IMR-90 (cell line): ENCODE measurements around the gene NT5C3B. TPM values are rescaled to one million over a fixed set of nuclear protein-coding genes. Genes with fewer than 3 reads are reported as not detected.

ENCODE experiments used
- ATAC-seq: fragments of 200-7000 bp; cut with Tn5 transposase; 2 replicates; pipeline ENCODE4 v1.9.1; 2020; ENCODE audit warnings: low read depth, mild to moderate bottlenecking, moderate library complexity
- BruUV-seq: library from RNA; stranded (reverse); fragments of 400-500 nt; replicated peaks from 2 replicates; lab custom pipeline; 2021; lab: Mats Ljungman, UMichigan
- CTCF ChIA-PET: fragments of 300-600 bp; formaldehyde crosslinking; extraction: SDS; loops from one replicate; lab custom pipeline; 2021; ENCODE audit warnings: antibody characterized with exemption; lab: Yijun Ruan, JAX
- POLR2A ChIA-PET: fragments of 300-600 bp; sonication (Branson Sonifier 250); formaldehyde crosslinking; loops from one replicate; lab custom pipeline; 2022; ENCODE audit warnings: antibody characterized with exemption; ENCODE audit not compliant: unreplicated experiment; lab: Charles Lee
- DNase-seq: peaks from one replicate; pipeline ENCODE4 v3.0.0; 2013
- H2AFZ ChIP-seq: replicated peaks from 2 replicates; pipeline ENCODE3; 2013; ENCODE audit warnings: low read length, mild to moderate bottlenecking; ENCODE audit not compliant: poor library complexity
- H2AK5ac ChIP-seq: 2 replicates; pipeline ENCODE4 v1.6.1; 2013; ENCODE audit warnings: low read depth, low read length, inconsistent platforms
- H2AK9ac ChIP-seq: replicated peaks from 2 replicates; pipeline ENCODE3; 2013; ENCODE audit warnings: mild to moderate bottlenecking, low read depth, low read length, moderate library complexity; ENCODE audit not compliant: poor library complexity
- H2BK120ac ChIP-seq: 2 replicates; pipeline ENCODE4 v1.6.1; 2013; ENCODE audit warnings: low read depth, low read length, inconsistent platforms
- H2BK15ac ChIP-seq: 3 replicates; pipeline ENCODE4 v1.6.1; 2013; ENCODE audit warnings: low read depth, low read length, inconsistent platforms
- H2BK20ac ChIP-seq: 2 replicates; pipeline ENCODE4 v1.6.1; 2013; ENCODE audit warnings: low read depth, mild to moderate bottlenecking, inconsistent platforms, low read length, moderate library complexity
- H2BK5ac ChIP-seq: 2 replicates; pipeline ENCODE4 v1.6.1; 2013; ENCODE audit warnings: mild to moderate bottlenecking, low read depth, low read length, inconsistent platforms; ENCODE audit not compliant: poor library complexity, severe bottlenecking
- H3K14ac ChIP-seq: replicated peaks from 2 replicates; pipeline ENCODE4 v1.6.1; 2013; ENCODE audit warnings: low read depth, low read length, inconsistent platforms
- H3K18ac ChIP-seq: 2 replicates; pipeline ENCODE4 v1.6.1; 2013; ENCODE audit warnings: low read depth, low read length, control low read depth
- H3K23ac ChIP-seq: 2 replicates; pipeline ENCODE4 v1.6.1; 2013; ENCODE audit warnings: low read depth, low read length, inconsistent platforms
- H3K27ac ChIP-seq: 2 replicates; pipeline ENCODE4 v1.5.1; 2013; ENCODE audit warnings: mild to moderate bottlenecking, control low read depth, low read length; ENCODE audit not compliant: insufficient read depth
- H3K27me3 ChIP-seq: 2 replicates; pipeline ENCODE4 v1.6.1; 2013; ENCODE audit warnings: low read length; ENCODE audit not compliant: control insufficient read depth, insufficient read depth
- H3K36me3 ChIP-seq: 2 replicates; pipeline ENCODE4 v1.6.1; 2013; ENCODE audit warnings: low read length, mixed read lengths; ENCODE audit not compliant: control insufficient read depth, insufficient read depth
- H3K4ac ChIP-seq: 2 replicates; pipeline ENCODE4 v1.6.1; 2013; ENCODE audit warnings: low read depth, low read length, inconsistent platforms
- H3K4me1 ChIP-seq: 2 replicates; pipeline ENCODE4 v1.6.1; 2013; ENCODE audit warnings: low read length, mixed read lengths; ENCODE audit not compliant: control insufficient read depth, insufficient read depth
- H3K4me2 ChIP-seq: 2 replicates; pipeline ENCODE4 v1.6.1; 2013; ENCODE audit warnings: low read depth, mild to moderate bottlenecking, control low read depth, low read length, moderate library complexity
- H3K4me3 ChIP-seq: 2 replicates; pipeline ENCODE4 v1.5.1; 2013; ENCODE audit warnings: low read depth, mild to moderate bottlenecking, control low read depth, low read length, moderate library complexity; ENCODE audit not compliant: insufficient read depth
- H3K56ac ChIP-seq: 2 replicates; pipeline ENCODE4 v1.6.1; 2013; ENCODE audit warnings: low read length, inconsistent platforms; ENCODE audit not compliant: insufficient read depth; ENCODE audit errors: extremely low read depth
- H3K79me1 ChIP-seq, 2 experiments: 2 replicates each; pipeline ENCODE4 v1.6.1; 2013; ENCODE audit warnings: low read length in 2 of 2, inconsistent platforms in 1 of 2, low read depth in 1 of 2
- H3K9ac ChIP-seq: 2 replicates; pipeline ENCODE4 v1.6.1; 2013; ENCODE audit warnings: low read depth, low read length, control low read depth
- H3K9me1 ChIP-seq: 2 replicates; pipeline ENCODE4 v1.6.1; 2013; ENCODE audit warnings: low read length, inconsistent platforms; ENCODE audit not compliant: insufficient read depth
- H3K9me3 ChIP-seq: 2 replicates; pipeline ENCODE4 v1.6.1; 2013; ENCODE audit warnings: low read length; ENCODE audit not compliant: control insufficient read depth, insufficient read depth
- H4K20me1 ChIP-seq: 2 replicates; pipeline ENCODE4 v1.6.1; 2013; ENCODE audit warnings: low read length, inconsistent platforms; ENCODE audit not compliant: insufficient read depth
- H4K5ac ChIP-seq: 2 replicates; pipeline ENCODE4 v1.6.1; 2013; ENCODE audit warnings: mild to moderate bottlenecking, low read depth, low read length, control low read depth
- H4K8ac ChIP-seq, 2 experiments: 2 replicates each; pipeline ENCODE4 v1.6.1; 2013; ENCODE audit warnings: low read depth in 2 of 2, low read length in 2 of 2, control low read depth in 1 of 2, inconsistent platforms in 1 of 2
- H4K91ac ChIP-seq: 2 replicates; pipeline ENCODE4 v1.6.1; 2013; ENCODE audit warnings: low read depth, low read length, inconsistent platforms; ENCODE audit not compliant: insufficient read depth
- BHLHE40 ChIP-seq: fragments of 150-350 bp; IDR thresholded peaks from 2 replicates; pipeline ENCODE4 v1.6.1; 2016; ENCODE audit warnings: mild to moderate bottlenecking, low read depth, low read length
- MAFK ChIP-seq: IDR thresholded peaks from 2 replicates; pipeline ENCODE4 v1.6.1; 2012; ENCODE audit warnings: low read depth, low read length, improper control_type of control experiment
- MAZ ChIP-seq: IDR thresholded peaks from 2 replicates; pipeline ENCODE4 v1.6.1; 2012; ENCODE audit warnings: low read depth, mild to moderate bottlenecking, low read length, improper control_type of control experiment, moderate library complexity, borderline replicate concordance
- NFE2L2 ChIP-seq: fragments of 150-350 bp; IDR thresholded peaks from 2 replicates; pipeline ENCODE4 v1.6.1; 2016; ENCODE audit warnings: low read depth, mild to moderate bottlenecking, low read length
- RAD21 ChIP-seq: IDR thresholded peaks from 2 replicates; pipeline ENCODE4 v1.6.1; 2012; ENCODE audit warnings: low read length, improper control_type of control experiment
- RCOR1 ChIP-seq: IDR thresholded peaks from 2 replicates; pipeline ENCODE4 v1.6.1; 2012; ENCODE audit warnings: mild to moderate bottlenecking, low read length, improper control_type of control experiment; ENCODE audit not compliant: insufficient replicate concordance
- RFX5 ChIP-seq: IDR thresholded peaks from 2 replicates; pipeline ENCODE4 v1.8.0; 2012; ENCODE audit warnings: low read depth, mild to moderate bottlenecking, low read length, moderate library complexity
- SMC3 ChIP-seq: fragments of 150-350 bp; IDR thresholded peaks from 2 replicates; pipeline ENCODE4 v1.6.1; 2016; ENCODE audit warnings: low read depth, mild to moderate bottlenecking, antibody characterized with exemption, low read length, moderate library complexity
- WGBS, 2 experiments: methylation state at CpG; one replicate each; pipeline versions ENCODE4 v1.1.5 to v1.1.7; 2013; ENCODE audit warnings: missing lambda C conversion rate in 2 of 2; ENCODE audit not compliant: insufficient read length in 1 of 2; ENCODE audit errors: extremely low coverage in 2 of 2; 5-methylcytosine and 5-hydroxymethylcytosine counted together
- dilution Hi-C: fragments of 300-500 bp; cut with HindIII; formaldehyde crosslinking; loops from one replicate; pipeline ENCODE4 v1.14.3; 2018; ENCODE audit warnings: low sequenced_read_pairs; ENCODE audit not compliant: unreplicated experiment
- in situ Hi-C: fragments of 300-500 bp; cut with MboI; formaldehyde crosslinking; loops from 3 replicates; pipeline ENCODE4 v1.14.3; 2019; ENCODE audit warnings: low sequenced_read_pairs, inconsistent platforms, mixed read lengths
- intact Hi-C: fragments of 100-400 bp; cut with micrococcal nuclease; formaldehyde crosslinking; loops from 2 replicates; pipeline ENCODE4 v1.10.0; 2022
- polyA plus RNA-seq, 3 experiments: library from polyadenylated mRNA; depleted of rRNA; stranded (reverse); fragments of >200 nt; gene quantifications; 2 replicates each; pipeline ENCODE4 v1.2.3, GENCODE V29; 2012; ENCODE audit warnings: low replicate concordance in 1 of 3
- total RNA-seq: library from RNA; depleted of rRNA; stranded (reverse); fragments of >200 nt; gene quantifications from 2 replicates; pipeline ENCODE4 v1.2.3, GENCODE V29; 2012
- TF ChIP-seq, protein P1 (sequence below): conservative IDR thresholded peaks from 2 replicates; pipeline ENCODE4 v1.5.1; 2012; ENCODE audit warnings: mild to moderate bottlenecking, low read depth, low read length, improper control_type of control experiment
- TF ChIP-seq, protein P2 (sequence below): fragments of 150-350 bp; IDR thresholded peaks from 2 replicates; pipeline ENCODE4 v1.6.1; 2017; ENCODE audit warnings: mild to moderate bottlenecking, antibody characterized with exemption, low read length, low read depth
- TF ChIP-seq, protein P3 (sequence below): fragments of 150-350 bp; IDR thresholded peaks from 2 replicates; pipeline ENCODE4 v1.6.1; 2016; ENCODE audit warnings: low read depth, mild to moderate bottlenecking, low read length, moderate library complexity, borderline replicate concordance

Gene NT5C3B
- total and polyA plus RNA-seq, 2 of the 4 experiments (the other 2 are of a cell fraction), result 59.9 to 92.7 TPM

DNA sequence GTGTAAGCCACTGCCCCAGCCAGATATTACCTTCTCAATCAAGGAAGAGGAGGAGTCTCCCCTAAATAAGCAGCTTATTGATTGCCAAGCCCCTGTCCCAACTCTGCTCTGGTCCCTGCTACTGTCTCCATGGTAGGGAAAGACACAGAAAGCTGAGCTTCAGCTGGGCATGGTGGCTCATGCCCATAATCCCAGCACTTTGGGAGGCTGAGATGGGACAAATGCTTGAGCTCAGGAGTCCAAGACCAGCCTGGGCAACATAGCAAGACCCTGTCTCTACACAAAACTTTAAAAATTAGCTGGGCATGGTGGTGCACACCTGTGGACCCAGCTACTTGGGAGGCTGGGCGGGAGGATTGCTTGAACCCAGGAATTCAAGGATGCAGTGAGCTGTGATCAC lies 56.1 kb downstream of the NT5C3B start:
- H2AFZ ChIP-seq, result no peak overlapping the region
- ATAC-seq (no peak), DNase-seq (no peak)
- H2BK120ac ChIP-seq, result no peak overlapping the region
- no TSS peak for BruUV-seq
- no peak overlapping the region for H2AK9ac ChIP-seq
- peaks cover 8 to 69% of the 10 kb centered on the region in 2 experiments; a peak in 2 of 4 replicates for H3K79me1 ChIP-seq
- H3K36me3 ChIP-seq, result peaks cover 7% of the 10 kb centered on the region; the same call in 1 of the 2 replicates
- CTCF ChIA-PET, result no interaction called here
- WGBS, 2 experiments, result 100% methylated on average over 1 of the region's 1 CpG; no CpG with 5 or more reads in 1 of the 2 experiments
- no peak overlapping the region for H3K18ac ChIP-seq
- no peak overlapping the region for H3K56ac ChIP-seq
- no peak for TF ChIP-seq RCOR1
- TF ChIP-seq MAFK, result no peak
- no peak for TF ChIP-seq MAZ
- no peak for TF ChIP-seq SMC3
- TF ChIP-seq NFE2L2, result no peak
- no peak for TF ChIP-seq RAD21
- TF ChIP-seq RFX5, result no peak
- TF ChIP-seq, protein P1, sequence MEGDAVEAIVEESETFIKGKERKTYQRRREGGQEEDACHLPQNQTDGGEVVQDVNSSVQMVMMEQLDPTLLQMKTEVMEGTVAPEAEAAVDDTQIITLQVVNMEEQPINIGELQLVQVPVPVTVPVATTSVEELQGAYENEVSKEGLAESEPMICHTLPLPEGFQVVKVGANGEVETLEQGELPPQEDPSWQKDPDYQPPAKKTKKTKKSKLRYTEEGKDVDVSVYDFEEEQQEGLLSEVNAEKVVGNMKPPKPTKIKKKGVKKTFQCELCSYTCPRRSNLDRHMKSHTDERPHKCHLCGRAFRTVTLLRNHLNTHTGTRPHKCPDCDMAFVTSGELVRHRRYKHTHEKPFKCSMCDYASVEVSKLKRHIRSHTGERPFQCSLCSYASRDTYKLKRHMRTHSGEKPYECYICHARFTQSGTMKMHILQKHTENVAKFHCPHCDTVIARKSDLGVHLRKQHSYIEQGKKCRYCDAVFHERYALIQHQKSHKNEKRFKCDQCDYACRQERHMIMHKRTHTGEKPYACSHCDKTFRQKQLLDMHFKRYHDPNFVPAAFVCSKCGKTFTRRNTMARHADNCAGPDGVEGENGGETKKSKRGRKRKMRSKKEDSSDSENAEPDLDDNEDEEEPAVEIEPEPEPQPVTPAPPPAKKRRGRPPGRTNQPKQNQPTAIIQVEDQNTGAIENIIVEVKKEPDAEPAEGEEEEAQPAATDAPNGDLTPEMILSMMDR, result no peak
- TF ChIP-seq, protein P2, sequence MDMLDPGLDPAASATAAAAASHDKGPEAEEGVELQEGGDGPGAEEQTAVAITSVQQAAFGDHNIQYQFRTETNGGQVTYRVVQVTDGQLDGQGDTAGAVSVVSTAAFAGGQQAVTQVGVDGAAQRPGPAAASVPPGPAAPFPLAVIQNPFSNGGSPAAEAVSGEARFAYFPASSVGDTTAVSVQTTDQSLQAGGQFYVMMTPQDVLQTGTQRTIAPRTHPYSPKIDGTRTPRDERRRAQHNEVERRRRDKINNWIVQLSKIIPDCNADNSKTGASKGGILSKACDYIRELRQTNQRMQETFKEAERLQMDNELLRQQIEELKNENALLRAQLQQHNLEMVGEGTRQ, result no peak
- no peak for TF ChIP-seq BHLHE40
- TF ChIP-seq, protein P3, sequence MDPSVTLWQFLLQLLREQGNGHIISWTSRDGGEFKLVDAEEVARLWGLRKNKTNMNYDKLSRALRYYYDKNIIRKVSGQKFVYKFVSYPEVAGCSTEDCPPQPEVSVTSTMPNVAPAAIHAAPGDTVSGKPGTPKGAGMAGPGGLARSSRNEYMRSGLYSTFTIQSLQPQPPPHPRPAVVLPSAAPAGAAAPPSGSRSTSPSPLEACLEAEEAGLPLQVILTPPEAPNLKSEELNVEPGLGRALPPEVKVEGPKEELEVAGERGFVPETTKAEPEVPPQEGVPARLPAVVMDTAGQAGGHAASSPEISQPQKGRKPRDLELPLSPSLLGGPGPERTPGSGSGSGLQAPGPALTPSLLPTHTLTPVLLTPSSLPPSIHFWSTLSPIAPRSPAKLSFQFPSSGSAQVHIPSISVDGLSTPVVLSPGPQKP, result no peak
- H3K4me3 ChIP-seq, result no peak overlapping the region
- POLR2A ChIA-PET, result no interaction called here
- no peak overlapping the region for H3K27ac ChIP-seq
- no peak overlapping the region for H3K14ac ChIP-seq
- peaks cover 38% of the 10 kb centered on the region for H4K20me1 ChIP-seq
- no peak overlapping the region for H4K8ac ChIP-seq
- no peaks in the 10 kb centered on the region for H3K9me3 ChIP-seq
- H4K91ac ChIP-seq, result no peak overlapping the region
- H2BK15ac ChIP-seq, result no peak overlapping the region
- H3K9me1 ChIP-seq, result peaks cover 16% of the 10 kb centered on the region
- H2BK20ac ChIP-seq, result no peak overlapping the region
- no peak overlapping the region for H3K23ac ChIP-seq
- dilution Hi-C loops (no loop called here), in situ Hi-C loops (no loop called here), intact Hi-C loops (no loop called here)
- peak overlapping the region; percentile 49; the same call in 1 of the 2 replicates for H2AK5ac ChIP-seq
- H3K9ac ChIP-seq, result no peak overlapping the region
- no peaks in the 10 kb centered on the region for H3K27me3 ChIP-seq
- H3K4me1 ChIP-seq, result peaks cover 32% of the 10 kb centered on the region
- H3K4ac ChIP-seq, result 0 out of 2 replicates have a peak overlapping the region, but pooled peaks have one; percentile 20
- H3K4me2 ChIP-seq, result no peak overlapping the region
- no peak overlapping the region for H2BK5ac ChIP-seq
- no peak overlapping the region for H4K5ac ChIP-seq
